Colonic mucosa (tissue), 4 donors: ENCODE results near the gene TSPAN13. TPM values are rescaled to one million over a fixed set of nuclear protein-coding genes. Genes with fewer than 3 reads are reported as not detected.

Source experiments
- DNase-seq: peaks from one replicate; pipeline ENCODE4 v3.0.0-alpha.2; 2020
- H3K27ac ChIP-seq: fragments of 200-600 bp; one replicate; pipeline ENCODE4 v1.8.0; 2021
- H3K27me3 ChIP-seq: fragments of 200-600 bp; one replicate; pipeline ENCODE4 v1.8.0; 2021
- H3K36me3 ChIP-seq: fragments of 200-600 bp; one replicate; pipeline ENCODE4 v1.8.0; 2021
- H3K4me1 ChIP-seq: fragments of 200-600 bp; one replicate; pipeline ENCODE4 v1.8.0; 2021; ENCODE audit warnings: mild to moderate bottlenecking
- H3K4me3 ChIP-seq: fragments of 200-600 bp; one replicate; pipeline ENCODE4 v1.8.0; 2021
- H3K9ac ChIP-seq, 2 donors: one replicate each; pipeline ENCODE4 v1.7.0; 2013; ENCODE audit warnings: control low read depth in 2 of 2, low read depth in 2 of 2, low read length in 2 of 2
- H3K9me3 ChIP-seq: fragments of 200-600 bp; one replicate; pipeline ENCODE4 v1.8.0; 2021
- CTCF ChIP-seq: fragments of 200-600 bp; IDR thresholded peaks from one replicate; pipeline ENCODE4 v1.8.0; 2022; ENCODE audit warnings: antibody characterized with exemption, mild to moderate bottlenecking
- intact Hi-C: fragments of 100-400 bp; cut with DNase I; formaldehyde crosslinking; loops from one replicate; pipeline ENCODE4 v1.14.1; 2022
- total RNA-seq, 2 donors: library from RNA; stranded (reverse); fragmentation: NEBNext Ultra II Directional in 1 of 2; extraction: Animal tissue kit (Norgen Biotek cat#: 25700) in 1 of 2; gene quantifications; one replicate each; pipeline ENCODE4 v1.2.1, GENCODE V29; 2021
- donor health status: healthy.
- donor health status: DM: no; HTN: no; CAD: no.
- donor health status: DM: no; HTN: no; CAD: no.

TSPAN13 gene
- total RNA-seq, 2 donors from 2014 or later: 151 to 156 TPM

GRCh38 chr7:16785321-16785720, 31.8 kb downstream of the TSPAN13 start:
- intact Hi-C loops: no loop called here
- H3K9ac ChIP-seq: no peak overlapping the region
- no peak for TF ChIP-seq CTCF

GRCh38 chr7:16785846-16786245, 32.3 kb downstream of the TSPAN13 start:
- intact Hi-C loops: no loop called here
- Histone ChIP-seq H3K36me3 (no peaks in the 10 kb centered on the region), H3K27ac (no peak overlapping the region), H3K9me3 (no peaks in the 10 kb centered on the region), H3K4me1 (no peaks in the 10 kb centered on the region), H3K4me3 (no peak overlapping the region), H3K27me3 (no peaks in the 10 kb centered on the region), H3K9ac (no peak overlapping the region)
- DNase-seq: no peak
- TF ChIP-seq CTCF: no peak

More at GRCh38 chr7:16785321-16785720, 31.8 kb downstream of the TSPAN13 start:
- Histone ChIP-seq H3K9me3 (no peaks in the 10 kb centered on the region), H3K4me1 (no peaks in the 10 kb centered on the region), H3K4me3 (no peak overlapping the region), H3K27me3 (no peaks in the 10 kb centered on the region), H3K27ac (no peak overlapping the region), H3K36me3 (no peaks in the 10 kb centered on the region)
- no peak for DNase-seq

GRCh38 chr7:16786257-16786656, 32.7 kb downstream of the TSPAN13 start:
- intact Hi-C loops: no loop called here
- Histone ChIP-seq H3K4me1 (no peaks in the 10 kb centered on the region), H3K9me3 (no peaks in the 10 kb centered on the region), H3K9ac (no peak overlapping the region), H3K27ac (no peak overlapping the region), H3K27me3 (no peaks in the 10 kb centered on the region), H3K36me3 (no peaks in the 10 kb centered on the region), H3K4me3 (no peak overlapping the region)
- no peak for DNase-seq
- TF ChIP-seq CTCF: no peak

GRCh38 chr7:16787127-16787526, 33.6 kb downstream of the TSPAN13 start:
- intact Hi-C loops: no loop called here
- no peaks in the 10 kb centered on the region for H3K4me1 ChIP-seq
- no peak for TF ChIP-seq CTCF
- no peak for DNase-seq
- no peaks in the 10 kb centered on the region for H3K36me3 ChIP-seq
- no peak overlapping the region for H3K27ac ChIP-seq
- H3K4me3 ChIP-seq: no peak overlapping the region
- H3K9me3 ChIP-seq: no peaks in the 10 kb centered on the region
- no peak overlapping the region for H3K9ac ChIP-seq
- no peaks in the 10 kb centered on the region for H3K27me3 ChIP-seq

GRCh38 chr7:16791071-16791470, 37.5 kb downstream of the TSPAN13 start:
- DNase-seq: no peak
- Histone ChIP-seq H3K9me3 (no peaks in the 10 kb centered on the region), H3K27ac (no peak overlapping the region), H3K27me3 (no peaks in the 10 kb centered on the region), H3K36me3 (no peaks in the 10 kb centered on the region), H3K4me3 (no peak overlapping the region), H3K4me1 (no peaks in the 10 kb centered on the region), H3K9ac (no peak overlapping the region)
- intact Hi-C loops: loop anchor here (10.0 kb wide), 1 partner anchor 96 kb away; no protein-coding TSS in a partner anchor
- TF ChIP-seq CTCF: no peak
